ENCODE results near the gene SEC11A.

- TF ChIP-seq CTCF (IDR thresholded peaks at IDR 0.05; ENCODE audit: poor library complexity, severe bottlenecking), result no peak
- TF ChIP-seq EP300 (conservative IDR thresholded peaks at IDR 0.05; ENCODE audit: poor library complexity, severe bottlenecking), result no peak
- no peak for TF ChIP-seq TAF1 (IDR thresholded peaks at IDR 0.05; ENCODE audit: low read depth)
- no peak for TF ChIP-seq POLR2AphosphoS5 (IDR thresholded peaks at IDR 0.05)
- TF ChIP-seq RAD21 (conservative IDR thresholded peaks at IDR 0.05), result no peak
- TF ChIP-seq EZH2 (IDR thresholded peaks at IDR 0.05; ENCODE audit: borderline replicate concordance, insufficient read depth, low read length, poor library complexity, severe bottlenecking), result no peak
- TF ChIP-seq SMC3 (conservative IDR thresholded peaks at IDR 0.05; ENCODE audit: poor library complexity), result no peak
- TF ChIP-seq REST (IDR thresholded peaks at IDR 0.05; ENCODE audit: borderline replicate concordance), result no peak
These were observed 91.6 kb downstream of the SEC11A start for GRCh38 chr15:84624359-84624758.
